ENCODE measurements around the gene PGA5. TPM values are rescaled to one million over a fixed set of nuclear protein-coding genes. Genes with fewer than 3 reads are reported as not detected.
A peak's percentile ranks its signal among the peaks of the same experiment; 100 is the strongest.

PGA5 gene
- total and polyA plus RNA-seq, 7 donors: 1.2 to 2.1 (median 1.8) TPM; not detected in 4

- Histone ChIP-seq H3K4me1 (peaks cover 0 to 35% (median 27%) of the 10 kb centered on the region in 4 donors), H3K27ac (no peak overlapping the region), H3K36me3 (peaks cover 10 to 38% (median 12%) of the 10 kb centered on the region in 4 donors), H3K9me3 (no peaks in the 10 kb centered on the region), H3K4me3 (peak overlapping the region in 2 of 4 donors; percentile 54 to 55), H3K27me3 (peaks cover 6 to 42% (median 26%) of the 10 kb centered on the region in 3 donors)
- no peak for TF ChIP-seq POLR2AphosphoS5 (IDR thresholded peaks at IDR 0.05)
- no peak for TF ChIP-seq EP300 (IDR thresholded peaks at IDR 0.05)
- TF ChIP-seq, protein P1, sequence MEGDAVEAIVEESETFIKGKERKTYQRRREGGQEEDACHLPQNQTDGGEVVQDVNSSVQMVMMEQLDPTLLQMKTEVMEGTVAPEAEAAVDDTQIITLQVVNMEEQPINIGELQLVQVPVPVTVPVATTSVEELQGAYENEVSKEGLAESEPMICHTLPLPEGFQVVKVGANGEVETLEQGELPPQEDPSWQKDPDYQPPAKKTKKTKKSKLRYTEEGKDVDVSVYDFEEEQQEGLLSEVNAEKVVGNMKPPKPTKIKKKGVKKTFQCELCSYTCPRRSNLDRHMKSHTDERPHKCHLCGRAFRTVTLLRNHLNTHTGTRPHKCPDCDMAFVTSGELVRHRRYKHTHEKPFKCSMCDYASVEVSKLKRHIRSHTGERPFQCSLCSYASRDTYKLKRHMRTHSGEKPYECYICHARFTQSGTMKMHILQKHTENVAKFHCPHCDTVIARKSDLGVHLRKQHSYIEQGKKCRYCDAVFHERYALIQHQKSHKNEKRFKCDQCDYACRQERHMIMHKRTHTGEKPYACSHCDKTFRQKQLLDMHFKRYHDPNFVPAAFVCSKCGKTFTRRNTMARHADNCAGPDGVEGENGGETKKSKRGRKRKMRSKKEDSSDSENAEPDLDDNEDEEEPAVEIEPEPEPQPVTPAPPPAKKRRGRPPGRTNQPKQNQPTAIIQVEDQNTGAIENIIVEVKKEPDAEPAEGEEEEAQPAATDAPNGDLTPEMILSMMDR (IDR thresholded peaks at IDR 0.05): no peak
- TF ChIP-seq POLR2A (IDR thresholded peaks at IDR 0.05): no peak
- intact Hi-C loops (cut with DNase I): no loop called here
- WGBS, 2 donors: 41 to 49% methylated on average over 12 of the region's 12 CpGs
- DNase-seq: no peak
These were observed 54.6 kb downstream of the PGA5 start for GRCh38 chr11:61295596-61295926.

DNA sequence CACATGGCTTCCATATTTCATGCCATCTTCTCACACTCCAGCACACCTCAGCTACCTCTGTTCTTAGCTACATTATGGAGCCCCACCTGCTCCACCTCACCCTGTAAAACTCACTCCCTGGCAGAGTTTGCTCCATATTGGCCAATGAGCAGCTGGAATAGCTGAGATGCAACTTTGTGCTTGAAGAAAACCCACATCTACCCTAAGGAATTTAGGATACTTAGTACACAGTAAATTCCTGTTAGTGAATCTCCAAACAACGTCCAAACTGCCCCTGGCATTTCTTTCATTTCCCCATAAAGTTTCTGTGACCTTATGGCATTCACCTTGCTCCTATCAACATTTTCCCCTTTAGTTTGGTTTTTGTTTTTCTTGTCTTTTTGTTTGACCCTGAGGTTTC, 56.4 kb downstream of the PGA5 start:
- Histone ChIP-seq H3K36me3 (peaks cover 28 to 56% (median 29%) of the 10 kb centered on the region in 4 donors), H3K4me3 (no peak overlapping the region), H3K9me3 (no peaks in the 10 kb centered on the region), H3K27me3 (peaks cover 6 to 39% (median 21%) of the 10 kb centered on the region in 3 donors), H3K27ac (peak overlapping the region in 3 of 4 donors; percentile 2 to 27 (median 9)), H3K4me1 (peaks cover 0 to 35% (median 27%) of the 10 kb centered on the region in 4 donors)
- intact Hi-C loops (cut with DNase I): no loop called here
- no peak for TF ChIP-seq EP300 (IDR thresholded peaks at IDR 0.05)
- no peak for TF ChIP-seq POLR2AphosphoS5 (IDR thresholded peaks at IDR 0.05)
- TF ChIP-seq POLR2A (IDR thresholded peaks at IDR 0.05): no peak
- TF ChIP-seq, protein P1 (IDR thresholded peaks at IDR 0.05): no peak
- WGBS, 2 donors: 71 to 74% methylated on average over 1 of the region's 1 CpG
- no peak for DNase-seq

DNA sequence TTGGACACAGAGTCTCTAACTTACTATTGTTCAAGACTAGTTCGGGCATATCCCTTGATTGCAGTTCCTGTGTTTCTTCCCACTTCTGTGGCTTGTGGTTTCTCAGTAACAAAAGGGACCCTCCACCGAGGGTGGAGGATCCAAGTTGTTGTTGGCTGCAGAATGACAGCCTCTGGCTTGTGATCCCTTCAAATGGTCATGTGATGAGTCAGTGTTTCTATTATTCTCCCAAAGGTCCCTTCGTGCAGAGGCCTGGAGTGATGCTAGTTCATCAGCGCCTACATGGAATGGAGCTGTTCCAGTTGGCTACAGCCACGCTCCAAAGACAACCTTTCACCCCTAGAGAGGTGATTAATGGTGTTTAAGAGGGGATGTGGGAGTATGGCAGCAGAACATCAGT, 56.8 kb downstream of the PGA5 start:
- Histone ChIP-seq H3K36me3 (peaks cover 32 to 60% (median 33%) of the 10 kb centered on the region in 4 donors), H3K9me3 (no peaks in the 10 kb centered on the region), H3K4me3 (no peak overlapping the region), H3K27me3 (peaks cover 6 to 35% (median 20%) of the 10 kb centered on the region in 3 donors), H3K4me1 (peaks cover 0 to 35% (median 27%) of the 10 kb centered on the region in 4 donors), H3K27ac (peak overlapping the region in 3 of 4 donors; percentile 2 to 27 (median 9))
- peak; percentile 78 for DNase-seq
- intact Hi-C loops (cut with DNase I): no loop called here
- 58 to 80% methylated on average over 5 of the region's 5 CpGs for WGBS, 2 donors
- TF ChIP-seq POLR2A (IDR thresholded peaks at IDR 0.05): no peak
- peak in 3 of 4 donors; percentile 7 to 63 (median 9) for TF ChIP-seq POLR2AphosphoS5 (IDR thresholded peaks at IDR 0.05)

DNA sequence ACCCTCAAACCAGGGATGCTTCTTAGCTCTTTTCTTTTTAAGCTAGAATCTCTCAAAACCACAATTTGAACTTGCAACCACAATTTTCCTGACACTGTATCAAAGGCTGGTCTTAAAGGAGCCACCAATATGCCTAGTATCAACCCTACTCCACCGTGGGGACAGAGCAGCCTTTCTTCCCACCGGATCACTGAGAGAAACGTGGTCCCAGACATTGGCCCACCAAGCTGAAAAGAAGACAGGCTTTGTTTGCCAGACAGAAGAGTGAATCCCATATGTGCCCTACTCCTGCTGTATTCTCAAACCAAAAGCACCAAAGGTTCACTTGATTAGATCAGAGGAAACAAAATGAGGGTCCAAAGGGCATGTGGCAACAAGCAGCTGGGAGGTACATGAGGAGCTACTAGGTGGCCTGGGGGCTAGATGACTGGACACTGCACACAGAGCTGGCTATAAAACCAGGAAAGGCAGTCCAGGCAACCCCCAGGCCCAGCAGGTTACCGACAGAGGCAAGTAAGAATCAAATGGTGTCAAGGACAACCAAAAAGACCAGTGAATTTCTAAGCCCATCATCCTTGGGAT, 57.8 kb downstream of the PGA5 start:
- no peak overlapping the region for H3K4me3 ChIP-seq
- no peak for DNase-seq
- H3K9me3 ChIP-seq: no peaks in the 10 kb centered on the region
- WGBS, 2 donors: 79 to 85% methylated on average over 4 of the region's 4 CpGs
- H3K27me3 ChIP-seq: peaks cover 1 to 28% (median 16%) of the 10 kb centered on the region in 3 donors
- TF ChIP-seq POLR2AphosphoS5 (IDR thresholded peaks at IDR 0.05) (no peak), EP300 (IDR thresholded peaks at IDR 0.05) (no peak), POLR2A (IDR thresholded peaks at IDR 0.05) (no peak)
- TF ChIP-seq, protein P1 (IDR thresholded peaks at IDR 0.05): no peak
- H3K27ac ChIP-seq: peak overlapping the region in 1 of 4 donors; percentile 1
- intact Hi-C loops (cut with DNase I): no loop called here
- H3K36me3 ChIP-seq: peaks cover 39 to 70% (median 43%) of the 10 kb centered on the region in 4 donors
- H3K4me1 ChIP-seq: peaks cover 0 to 31% (median 24%) of the 10 kb centered on the region in 4 donors

Other genes with a start within 250 kb of the PGA5 start
- under 1 TPM in 2 of 4 donors, not detected in 2; 0.54 to 0.55 TPM for gene CD5, start 138.7 kb upstream of the PGA5 start, total RNA-seq
- 10 to 100 TPM in 1 of 3 donors, under 1 TPM in 2; 0.23 to 12.3 (median 0.60) TPM for gene CD5, start 138.7 kb upstream of the PGA5 start, polyA plus RNA-seq
- 10 to 100 TPM in 3 of 4 donors, 1 to 10 TPM in 1; 8.6 to 25.4 (median 18.5) TPM for gene VPS37C, start 79.7 kb upstream of the PGA5 start, total RNA-seq
- 10 to 100 TPM; 16.9 to 19.3 (median 18.6) TPM for gene VPS37C, start 79.7 kb upstream of the PGA5 start, polyA plus RNA-seq
- gene PGA3, start 37.7 kb upstream of the PGA5 start, total RNA-seq: 1 to 10 TPM in 1 of 4 donors, under 1 TPM in 1, not detected in 2; 0.33 to 2.5 TPM
- gene PGA3, start 37.7 kb upstream of the PGA5 start, polyA plus RNA-seq: 10 to 100 TPM in 2 of 3 donors, under 1 TPM in 1; 0.06 to 25.2 (median 14.3) TPM
- 1 to 10 TPM in 2 of 4 donors, not detected in 2; 2.5 to 4.3 TPM for gene PGA4, start 18.8 kb upstream of the PGA5 start, total RNA-seq
- gene PGA4, start 18.8 kb upstream of the PGA5 start, polyA plus RNA-seq: 10 to 100 TPM in 1 of 3 donors, 1 to 10 TPM in 1, under 1 TPM in 1; 0.26 to 27.6 (median 5.3) TPM
- gene VWCE, start 54.1 kb downstream of the PGA5 start, total RNA-seq: 1 to 10 TPM in 2 of 4 donors, under 1 TPM in 2; 0.49 to 5.5 (median 0.81) TPM
- gene VWCE, start 54.1 kb downstream of the PGA5 start, polyA plus RNA-seq: under 1 TPM in 1 of 3 donors, not detected in 2; 0.61 TPM
- gene DDB1, start 91.9 kb downstream of the PGA5 start, total RNA-seq: 100 to 1,000 TPM; 101 to 108 (median 105) TPM
- gene DDB1, start 91.9 kb downstream of the PGA5 start, polyA plus RNA-seq: 100 to 1,000 TPM in 1 of 3 donors, 10 to 100 TPM in 2; 68.2 to 120 (median 75.1) TPM
- 10 to 100 TPM; 10.8 to 12.0 (median 11.8) TPM for gene TKFC, start 92.1 kb downstream of the PGA5 start, total RNA-seq
- 10 to 100 TPM; 14.4 to 40.0 (median 29.4) TPM for gene TKFC, start 92.1 kb downstream of the PGA5 start, polyA plus RNA-seq
- 10 to 100 TPM; 17.3 to 39.6 (median 30.5) TPM for gene CYB561A3, start 120.7 kb downstream of the PGA5 start, total RNA-seq
- gene CYB561A3, start 120.7 kb downstream of the PGA5 start, polyA plus RNA-seq: 10 to 100 TPM; 35.1 to 66.2 (median 39.6) TPM
- gene TMEM138, start 121.2 kb downstream of the PGA5 start, total RNA-seq: 10 to 100 TPM; 13.5 to 33.8 (median 21.0) TPM
- gene TMEM138, start 121.2 kb downstream of the PGA5 start, polyA plus RNA-seq: 10 to 100 TPM; 12.6 to 39.9 (median 19.4) TPM
- gene TMEM216, start 151.4 kb downstream of the PGA5 start, total RNA-seq: 10 to 100 TPM in 3 of 4 donors, 1 to 10 TPM in 1; 6.9 to 17.6 (median 12.0) TPM
- gene TMEM216, start 151.4 kb downstream of the PGA5 start, polyA plus RNA-seq: 10 to 100 TPM; 12.5 to 14.4 (median 14.1) TPM
- gene CPSF7, start 188.8 kb downstream of the PGA5 start, total RNA-seq: 10 to 100 TPM; 38.2 to 45.4 (median 42.0) TPM
- 10 to 100 TPM; 18.0 to 48.4 (median 19.0) TPM for gene CPSF7, start 188.8 kb downstream of the PGA5 start, polyA plus RNA-seq
- gene SDHAF2, start 188.9 kb downstream of the PGA5 start, total RNA-seq: 10 to 100 TPM; 27.3 to 97.3 (median 61.2) TPM
- 10 to 100 TPM; 45.7 to 62.5 (median 61.7) TPM for gene SDHAF2, start 188.9 kb downstream of the PGA5 start, polyA plus RNA-seq